GDM1 (cell line): ENCODE measurements around the gene COG3.

Source experiments
- DNase-seq: peaks from one replicate; lab custom pipeline; 2025; lab: John Stamatoyannopoulos, UW

Gene COG3

GRCh38 chr13:45503658-45504057 lies 38.9 kb downstream of the COG3 start:
- DNase-seq: no peak

GRCh38 chr13:45506811-45507210 lies 42.1 kb downstream of the COG3 start:
- no peak for DNase-seq

GRCh38 chr13:45508776-45509175 lies 44.0 kb downstream of the COG3 start:
- DNase-seq: no peak

- DNase-seq: no peak
Measured at GRCh38 chr13:45510672-45511071, 45.9 kb downstream of the COG3 start.

- DNase-seq: peak; percentile 64
Measured at GRCh38 chr13:45511310-45512097, 46.8 kb downstream of the COG3 start.

- DNase-seq: no peak
Measured at GRCh38 chr13:45512098-45512496, 47.4 kb downstream of the COG3 start.

- DNase-seq: no peak
Measured at GRCh38 chr13:45516757-45517156, 52.0 kb downstream of the COG3 start.

- no peak for DNase-seq
Measured at GRCh38 chr13:45518525-45519245, 53.9 kb downstream of the COG3 start.

- DNase-seq: no peak
Measured at GRCh38 chr13:45519493-45519892, 54.8 kb downstream of the COG3 start.

- DNase-seq: no peak
Measured at GRCh38 chr13:45521297-45521696, 56.6 kb downstream of the COG3 start.

- DNase-seq: no peak
Measured at GRCh38 chr13:45522571-45522970, 57.8 kb downstream of the COG3 start.

- no peak for DNase-seq
Measured at GRCh38 chr13:45527699-45528462, 63.1 kb downstream of the COG3 start.

GRCh38 chr13:45529758-45530157 lies 65.0 kb downstream of the COG3 start:
- DNase-seq: no peak

- no peak for DNase-seq
Measured at GRCh38 chr13:45534604-45535003, 69.9 kb downstream of the COG3 start.

- DNase-seq: no peak
Measured at GRCh38 chr13:45536224-45536623, 71.5 kb downstream of the COG3 start.

- no peak for DNase-seq
Measured at GRCh38 chr13:45537516-45537915, 72.8 kb downstream of the COG3 start.

- no peak for DNase-seq
Measured at GRCh38 chr13:45538382-45538781, 73.6 kb downstream of the COG3 start.

- DNase-seq: no peak
Measured at GRCh38 chr13:45540195-45540594, 75.5 kb downstream of the COG3 start.

GRCh38 chr13:45540864-45541263 lies 76.1 kb downstream of the COG3 start:
- DNase-seq: no peak

GRCh38 chr13:45541806-45542205 lies 77.1 kb downstream of the COG3 start:
- DNase-seq: no peak

GRCh38 chr13:45542391-45542790 lies 77.7 kb downstream of the COG3 start:
- DNase-seq: no peak

- no peak for DNase-seq
Measured at GRCh38 chr13:45542878-45543277, 78.1 kb downstream of the COG3 start.

GRCh38 chr13:45544520-45544919 lies 79.8 kb downstream of the COG3 start:
- no peak for DNase-seq
